ENCODE results near the gene TP53INP2.

GRCh38 chr20:34744847-34745246, 40.7 kb downstream of the TP53INP2 start:
- no peak for TF ChIP-seq POLR2AphosphoS5 (IDR thresholded peaks at IDR 0.05; ENCODE audit: low read depth, low read length)
- no peak for TF ChIP-seq POLR2A (IDR thresholded peaks at IDR 0.05; ENCODE audit: low read depth, low read length)
- TF ChIP-seq SPI1 (IDR thresholded peaks at IDR 0.05; ENCODE audit: low read depth, low read length), result no peak
- TF ChIP-seq TAF1 (IDR thresholded peaks at IDR 0.05; ENCODE audit: low read depth, low read length), result no peak
